Neural cell (in vitro differentiated cells): ENCODE measurements around the gene SERPINA1.

Experiments
- EP300 ChIP-seq: fragments of 450-650 bp; conservative IDR thresholded peaks from 2 replicates; pipeline ENCODE4 v1.6.1; 2014; ENCODE audit warnings: antibody characterized with exemption, mild to moderate bottlenecking, moderate library complexity; ENCODE audit not compliant: poor library complexity, severe bottlenecking
- EZH2 ChIP-seq: fragments of 200-600, 300-800 bp; shearing (Covaris generic), sonication (generic); IDR thresholded peaks from 2 replicates; pipeline ENCODE4 v1.6.1; 2014; ENCODE audit warnings: antibody characterized with exemption, low read length, borderline replicate concordance, mild to moderate bottlenecking; ENCODE audit not compliant: insufficient read depth, poor library complexity, severe bottlenecking
- MXI1 ChIP-seq: fragments of 450-650 bp; conservative IDR thresholded peaks from 2 replicates; pipeline ENCODE4 v1.6.1; 2014; ENCODE audit warnings: antibody characterized with exemption, mild to moderate bottlenecking; ENCODE audit not compliant: poor library complexity, severe bottlenecking
- POLR2AphosphoS5 ChIP-seq: IDR thresholded peaks from 2 replicates; pipeline ENCODE4 v1.6.1; 2012
- RAD21 ChIP-seq: fragments of 450-650 bp; conservative IDR thresholded peaks from 2 replicates; pipeline ENCODE4 v1.6.1; 2014; ENCODE audit warnings: antibody characterized with exemption, mild to moderate bottlenecking, moderate library complexity
- SMC3 ChIP-seq: fragments of 450-650 bp; conservative IDR thresholded peaks from 2 replicates; pipeline ENCODE4 v1.6.1; 2014; ENCODE audit warnings: antibody characterized with exemption, mild to moderate bottlenecking, moderate library complexity; ENCODE audit not compliant: poor library complexity
- TAF1 ChIP-seq: IDR thresholded peaks from 2 replicates; pipeline ENCODE4 v1.6.1; 2012; ENCODE audit warnings: low read depth
- TF ChIP-seq, protein P1 (sequence below): fragments of 450-650 bp; IDR thresholded peaks from 2 replicates; pipeline ENCODE4 v1.5.1; 2014; ENCODE audit warnings: antibody characterized with exemption, mild to moderate bottlenecking, moderate library complexity; ENCODE audit not compliant: poor library complexity, severe bottlenecking
- TF ChIP-seq, protein P2 (sequence below): IDR thresholded peaks from 2 replicates; pipeline ENCODE4 v1.6.1; 2012; ENCODE audit warnings: borderline replicate concordance

DNA sequence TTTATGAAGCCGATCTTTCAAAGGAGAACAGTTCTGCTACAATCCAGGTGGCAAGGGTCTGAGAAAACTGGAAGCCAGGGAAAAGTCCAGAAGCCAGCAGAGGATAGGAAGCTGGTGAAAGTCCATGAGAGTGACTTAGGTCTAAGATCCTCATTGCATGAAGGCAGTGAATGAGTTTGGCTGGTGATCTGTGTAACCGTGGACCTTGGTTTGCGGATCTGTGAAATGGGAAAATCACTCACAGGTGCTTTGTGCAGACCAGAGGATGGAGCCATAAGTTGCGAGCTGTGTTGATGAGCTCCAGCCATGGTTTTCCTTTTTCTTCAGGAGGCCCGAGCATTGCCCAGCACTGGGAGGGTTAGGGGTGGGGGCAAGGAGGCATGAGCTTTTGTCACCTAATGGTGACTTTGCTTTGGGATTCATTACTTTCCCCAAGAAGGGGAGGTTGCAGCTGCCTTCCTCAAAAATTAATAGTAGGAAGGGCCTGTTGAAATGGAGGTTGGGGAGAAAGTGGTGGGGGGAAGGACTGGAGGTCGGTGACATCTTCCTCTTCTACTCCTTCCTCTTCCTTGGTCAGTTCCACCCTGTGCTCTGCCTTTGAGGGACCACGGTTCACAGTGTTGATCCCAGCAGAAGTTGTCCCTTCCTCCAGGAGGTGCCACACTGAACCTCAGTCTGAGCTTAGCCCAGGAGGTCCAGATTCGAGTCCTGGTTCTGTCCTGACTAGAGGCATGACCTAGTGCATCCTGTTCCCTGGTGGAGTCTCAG is 45.0 kb downstream of the SERPINA1 start:
- TF ChIP-seq, protein P1, sequence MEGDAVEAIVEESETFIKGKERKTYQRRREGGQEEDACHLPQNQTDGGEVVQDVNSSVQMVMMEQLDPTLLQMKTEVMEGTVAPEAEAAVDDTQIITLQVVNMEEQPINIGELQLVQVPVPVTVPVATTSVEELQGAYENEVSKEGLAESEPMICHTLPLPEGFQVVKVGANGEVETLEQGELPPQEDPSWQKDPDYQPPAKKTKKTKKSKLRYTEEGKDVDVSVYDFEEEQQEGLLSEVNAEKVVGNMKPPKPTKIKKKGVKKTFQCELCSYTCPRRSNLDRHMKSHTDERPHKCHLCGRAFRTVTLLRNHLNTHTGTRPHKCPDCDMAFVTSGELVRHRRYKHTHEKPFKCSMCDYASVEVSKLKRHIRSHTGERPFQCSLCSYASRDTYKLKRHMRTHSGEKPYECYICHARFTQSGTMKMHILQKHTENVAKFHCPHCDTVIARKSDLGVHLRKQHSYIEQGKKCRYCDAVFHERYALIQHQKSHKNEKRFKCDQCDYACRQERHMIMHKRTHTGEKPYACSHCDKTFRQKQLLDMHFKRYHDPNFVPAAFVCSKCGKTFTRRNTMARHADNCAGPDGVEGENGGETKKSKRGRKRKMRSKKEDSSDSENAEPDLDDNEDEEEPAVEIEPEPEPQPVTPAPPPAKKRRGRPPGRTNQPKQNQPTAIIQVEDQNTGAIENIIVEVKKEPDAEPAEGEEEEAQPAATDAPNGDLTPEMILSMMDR: no peak
- TF ChIP-seq EP300: no peak
- no peak for TF ChIP-seq TAF1
- TF ChIP-seq EZH2: no peak
- TF ChIP-seq POLR2AphosphoS5: no peak
- TF ChIP-seq, protein P2, sequence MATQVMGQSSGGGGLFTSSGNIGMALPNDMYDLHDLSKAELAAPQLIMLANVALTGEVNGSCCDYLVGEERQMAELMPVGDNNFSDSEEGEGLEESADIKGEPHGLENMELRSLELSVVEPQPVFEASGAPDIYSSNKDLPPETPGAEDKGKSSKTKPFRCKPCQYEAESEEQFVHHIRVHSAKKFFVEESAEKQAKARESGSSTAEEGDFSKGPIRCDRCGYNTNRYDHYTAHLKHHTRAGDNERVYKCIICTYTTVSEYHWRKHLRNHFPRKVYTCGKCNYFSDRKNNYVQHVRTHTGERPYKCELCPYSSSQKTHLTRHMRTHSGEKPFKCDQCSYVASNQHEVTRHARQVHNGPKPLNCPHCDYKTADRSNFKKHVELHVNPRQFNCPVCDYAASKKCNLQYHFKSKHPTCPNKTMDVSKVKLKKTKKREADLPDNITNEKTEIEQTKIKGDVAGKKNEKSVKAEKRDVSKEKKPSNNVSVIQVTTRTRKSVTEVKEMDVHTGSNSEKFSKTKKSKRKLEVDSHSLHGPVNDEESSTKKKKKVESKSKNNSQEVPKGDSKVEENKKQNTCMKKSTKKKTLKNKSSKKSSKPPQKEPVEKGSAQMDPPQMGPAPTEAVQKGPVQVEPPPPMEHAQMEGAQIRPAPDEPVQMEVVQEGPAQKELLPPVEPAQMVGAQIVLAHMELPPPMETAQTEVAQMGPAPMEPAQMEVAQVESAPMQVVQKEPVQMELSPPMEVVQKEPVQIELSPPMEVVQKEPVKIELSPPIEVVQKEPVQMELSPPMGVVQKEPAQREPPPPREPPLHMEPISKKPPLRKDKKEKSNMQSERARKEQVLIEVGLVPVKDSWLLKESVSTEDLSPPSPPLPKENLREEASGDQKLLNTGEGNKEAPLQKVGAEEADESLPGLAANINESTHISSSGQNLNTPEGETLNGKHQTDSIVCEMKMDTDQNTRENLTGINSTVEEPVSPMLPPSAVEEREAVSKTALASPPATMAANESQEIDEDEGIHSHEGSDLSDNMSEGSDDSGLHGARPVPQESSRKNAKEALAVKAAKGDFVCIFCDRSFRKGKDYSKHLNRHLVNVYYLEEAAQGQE: no peak
- TF ChIP-seq RAD21: no peak
- TF ChIP-seq MXI1: no peak
- no peak for TF ChIP-seq SMC3
